ENCODE measurements around the gene POLR1B. TPM values are rescaled to one million over a fixed set of nuclear protein-coding genes. Genes with fewer than 3 reads are reported as not detected.

POLR1B gene
- total and polyA plus RNA-seq, 10 of the 15 experiments (the other 5 are each of a cell fraction or from before 2014, with no cell fraction given), result 13.4 to 55.8 (median 35.9) TPM

DNA sequence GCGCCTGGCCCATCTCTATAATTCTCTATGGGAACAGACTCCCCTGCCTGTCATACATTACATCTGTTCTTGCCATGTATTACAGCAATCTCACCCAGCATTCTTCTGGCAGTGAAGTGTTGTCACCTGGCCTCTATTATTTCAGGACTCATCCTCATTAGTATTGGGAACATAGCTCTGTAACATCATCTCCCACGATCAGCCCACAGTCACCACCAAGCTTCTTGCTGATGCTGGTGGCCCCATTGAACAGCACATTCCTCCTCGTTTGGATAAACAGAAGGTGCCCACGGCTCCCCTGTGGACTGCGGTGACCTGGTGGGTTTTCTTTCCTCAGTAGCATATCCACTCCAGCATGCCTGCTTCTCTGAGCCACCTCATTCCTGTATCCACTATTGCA lies 63.7 kb downstream of the POLR1B start:
- H2AFZ ChIP-seq (ENCODE audit: control insufficient read depth, low read depth, low read length), result no peak overlapping the region
- WGBS (ENCODE audit: insufficient coverage, insufficient replicate concordance, low lambda C conversion rate, missing lambda C conversion rate), result 43% methylated on average over 5 of the region's 5 CpGs
- ChIA-PET POLR2A (no interaction called here), CTCF (interaction anchor here (1.0 to 15.3 kb wide), 5 partner anchors 21 to 337 kb away, joined by 3 to 286 read pairs (median 3); no protein-coding TSS in a partner anchor), RAD21 (ENCODE audit: unreplicated experiment) (no interaction called here), SMC1A (ENCODE audit: uncharacterized antibody, unreplicated experiment) (interaction anchor here (0.5 to 8.0 kb wide), 3 partner anchors 14 to 559 kb away, joined by 3 to 122 read pairs (median 4); no protein-coding TSS in a partner anchor)
- no peaks in the 10 kb centered on the region for H4K20me1 ChIP-seq (ENCODE audit: control insufficient read depth, insufficient read depth)
- no peak overlapping the region for H3K27ac ChIP-seq (ENCODE audit: control insufficient read depth, insufficient read depth)
- intact Hi-C loops (cut with micrococcal nuclease; ENCODE audit: unreplicated experiment) (no loop called here), in situ Hi-C loops (cut with MboI) (no loop called here)
- H3K9ac ChIP-seq (ENCODE audit: control insufficient read depth, insufficient read depth, low read length), result no peak overlapping the region
- no peaks in the 10 kb centered on the region for H3K36me3 ChIP-seq (ENCODE audit: control insufficient read depth in 2 of 2, insufficient read depth in 2 of 2, low read length in 1 of 2)
- H3K4me3 ChIP-seq, result no peak overlapping the region
- H3K4me2 ChIP-seq (ENCODE audit: control insufficient read depth, insufficient read depth), result no peak overlapping the region
- no peaks in the 10 kb centered on the region for H3K79me2 ChIP-seq (ENCODE audit: control insufficient read depth, insufficient read depth, low read length)
- FAIRE-seq (no peak), DNase-seq (ENCODE audit: low read depth, low spot score) (no peak), ATAC-seq (no peak)
- BruUV-seq (replicated peaks), result no TSS peak
- H3K4me1 ChIP-seq (ENCODE audit: control insufficient read depth, insufficient read depth, low read length), result no peaks in the 10 kb centered on the region
- H3K27me3 ChIP-seq (replicated peaks in 1 of 2; ENCODE audit: control insufficient read depth in 2 of 2, insufficient read depth in 2 of 2, low read length in 1 of 2), result no peaks in the 10 kb centered on the region
- H3K9me3 ChIP-seq (replicated peaks; ENCODE audit: control insufficient read depth, insufficient read depth, low read length), result no peaks in the 10 kb centered on the region
- no peak for TF ChIP-seq ZBED1 (IDR thresholded peaks at IDR 0.05; ENCODE audit: borderline replicate concordance)
- TF ChIP-seq CBX5 (IDR thresholded peaks at IDR 0.05; ENCODE audit: low read depth), result no peak
- TF ChIP-seq, protein P1, sequence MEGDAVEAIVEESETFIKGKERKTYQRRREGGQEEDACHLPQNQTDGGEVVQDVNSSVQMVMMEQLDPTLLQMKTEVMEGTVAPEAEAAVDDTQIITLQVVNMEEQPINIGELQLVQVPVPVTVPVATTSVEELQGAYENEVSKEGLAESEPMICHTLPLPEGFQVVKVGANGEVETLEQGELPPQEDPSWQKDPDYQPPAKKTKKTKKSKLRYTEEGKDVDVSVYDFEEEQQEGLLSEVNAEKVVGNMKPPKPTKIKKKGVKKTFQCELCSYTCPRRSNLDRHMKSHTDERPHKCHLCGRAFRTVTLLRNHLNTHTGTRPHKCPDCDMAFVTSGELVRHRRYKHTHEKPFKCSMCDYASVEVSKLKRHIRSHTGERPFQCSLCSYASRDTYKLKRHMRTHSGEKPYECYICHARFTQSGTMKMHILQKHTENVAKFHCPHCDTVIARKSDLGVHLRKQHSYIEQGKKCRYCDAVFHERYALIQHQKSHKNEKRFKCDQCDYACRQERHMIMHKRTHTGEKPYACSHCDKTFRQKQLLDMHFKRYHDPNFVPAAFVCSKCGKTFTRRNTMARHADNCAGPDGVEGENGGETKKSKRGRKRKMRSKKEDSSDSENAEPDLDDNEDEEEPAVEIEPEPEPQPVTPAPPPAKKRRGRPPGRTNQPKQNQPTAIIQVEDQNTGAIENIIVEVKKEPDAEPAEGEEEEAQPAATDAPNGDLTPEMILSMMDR (IDR thresholded peaks at IDR 0.05 in 2 of 3, conservative IDR thresholded peaks at IDR 0.05 in 1 of 3; ENCODE audit: control insufficient read depth in 2 of 3, extremely low read depth in 1 of 3, insufficient read depth in 1 of 3, low read depth in 3 of 3, low read length in 3 of 3), result no peak
- no peak for TF ChIP-seq YBX1 (IDR thresholded peaks at IDR 0.05)
- no peak for TF ChIP-seq RBBP5 (conservative IDR thresholded peaks at IDR 0.05)
- TF ChIP-seq, protein P2, sequence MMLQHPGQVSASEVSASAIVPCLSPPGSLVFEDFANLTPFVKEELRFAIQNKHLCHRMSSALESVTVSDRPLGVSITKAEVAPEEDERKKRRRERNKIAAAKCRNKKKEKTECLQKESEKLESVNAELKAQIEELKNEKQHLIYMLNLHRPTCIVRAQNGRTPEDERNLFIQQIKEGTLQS (IDR thresholded peaks at IDR 0.05; ENCODE audit: borderline replicate concordance, extremely low read depth, low read depth, low read length), result no peak
- TF ChIP-seq, protein P3, sequence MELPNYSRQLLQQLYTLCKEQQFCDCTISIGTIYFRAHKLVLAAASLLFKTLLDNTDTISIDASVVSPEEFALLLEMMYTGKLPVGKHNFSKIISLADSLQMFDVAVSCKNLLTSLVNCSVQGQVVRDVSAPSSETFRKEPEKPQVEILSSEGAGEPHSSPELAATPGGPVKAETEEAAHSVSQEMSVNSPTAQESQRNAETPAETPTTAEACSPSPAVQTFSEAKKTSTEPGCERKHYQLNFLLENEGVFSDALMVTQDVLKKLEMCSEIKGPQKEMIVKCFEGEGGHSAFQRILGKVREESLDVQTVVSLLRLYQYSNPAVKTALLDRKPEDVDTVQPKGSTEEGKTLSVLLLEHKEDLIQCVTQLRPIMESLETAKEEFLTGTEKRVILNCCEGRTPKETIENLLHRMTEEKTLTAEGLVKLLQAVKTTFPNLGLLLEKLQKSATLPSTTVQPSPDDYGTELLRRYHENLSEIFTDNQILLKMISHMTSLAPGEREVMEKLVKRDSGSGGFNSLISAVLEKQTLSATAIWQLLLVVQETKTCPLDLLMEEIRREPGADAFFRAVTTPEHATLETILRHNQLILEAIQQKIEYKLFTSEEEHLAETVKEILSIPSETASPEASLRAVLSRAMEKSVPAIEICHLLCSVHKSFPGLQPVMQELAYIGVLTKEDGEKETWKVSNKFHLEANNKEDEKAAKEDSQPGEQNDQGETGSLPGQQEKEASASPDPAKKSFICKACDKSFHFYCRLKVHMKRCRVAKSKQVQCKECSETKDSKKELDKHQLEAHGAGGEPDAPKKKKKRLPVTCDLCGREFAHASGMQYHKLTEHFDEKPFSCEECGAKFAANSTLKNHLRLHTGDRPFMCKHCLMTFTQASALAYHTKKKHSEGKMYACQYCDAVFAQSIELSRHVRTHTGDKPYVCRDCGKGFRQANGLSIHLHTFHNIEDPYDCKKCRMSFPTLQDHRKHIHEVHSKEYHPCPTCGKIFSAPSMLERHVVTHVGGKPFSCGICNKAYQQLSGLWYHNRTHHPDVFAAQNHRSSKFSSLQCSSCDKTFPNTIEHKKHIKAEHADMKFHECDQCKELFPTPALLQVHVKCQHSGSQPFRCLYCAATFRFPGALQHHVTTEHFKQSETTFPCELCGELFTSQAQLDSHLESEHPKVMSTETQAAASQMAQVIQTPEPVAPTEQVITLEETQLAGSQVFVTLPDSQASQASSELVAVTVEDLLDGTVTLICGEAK (IDR thresholded peaks at IDR 0.05; ENCODE audit: borderline replicate concordance), result no peak
- TF ChIP-seq FOS (IDR thresholded peaks at IDR 0.05; ENCODE audit: borderline replicate concordance, extremely low read depth, insufficient read length), result no peak
- no peak for TF ChIP-seq RELB (IDR thresholded peaks at IDR 0.05; ENCODE audit: low read depth)
- TF ChIP-seq RAD51 (IDR thresholded peaks at IDR 0.05), result no peak
- TF ChIP-seq CHD4 (IDR thresholded peaks at IDR 0.05), result no peak
- TF ChIP-seq, protein P4, sequence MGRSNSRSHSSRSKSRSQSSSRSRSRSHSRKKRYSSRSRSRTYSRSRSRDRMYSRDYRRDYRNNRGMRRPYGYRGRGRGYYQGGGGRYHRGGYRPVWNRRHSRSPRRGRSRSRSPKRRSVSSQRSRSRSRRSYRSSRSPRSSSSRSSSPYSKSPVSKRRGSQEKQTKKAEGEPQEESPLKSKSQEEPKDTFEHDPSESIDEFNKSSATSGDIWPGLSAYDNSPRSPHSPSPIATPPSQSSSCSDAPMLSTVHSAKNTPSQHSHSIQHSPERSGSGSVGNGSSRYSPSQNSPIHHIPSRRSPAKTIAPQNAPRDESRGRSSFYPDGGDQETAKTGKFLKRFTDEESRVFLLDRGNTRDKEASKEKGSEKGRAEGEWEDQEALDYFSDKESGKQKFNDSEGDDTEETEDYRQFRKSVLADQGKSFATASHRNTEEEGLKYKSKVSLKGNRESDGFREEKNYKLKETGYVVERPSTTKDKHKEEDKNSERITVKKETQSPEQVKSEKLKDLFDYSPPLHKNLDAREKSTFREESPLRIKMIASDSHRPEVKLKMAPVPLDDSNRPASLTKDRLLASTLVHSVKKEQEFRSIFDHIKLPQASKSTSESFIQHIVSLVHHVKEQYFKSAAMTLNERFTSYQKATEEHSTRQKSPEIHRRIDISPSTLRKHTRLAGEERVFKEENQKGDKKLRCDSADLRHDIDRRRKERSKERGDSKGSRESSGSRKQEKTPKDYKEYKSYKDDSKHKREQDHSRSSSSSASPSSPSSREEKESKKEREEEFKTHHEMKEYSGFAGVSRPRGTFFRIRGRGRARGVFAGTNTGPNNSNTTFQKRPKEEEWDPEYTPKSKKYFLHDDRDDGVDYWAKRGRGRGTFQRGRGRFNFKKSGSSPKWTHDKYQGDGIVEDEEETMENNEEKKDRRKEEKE (IDR thresholded peaks at IDR 0.05), result no peak
- TF ChIP-seq CREB1 (IDR thresholded peaks at IDR 0.05; ENCODE audit: low read depth), result no peak
- no peak for TF ChIP-seq ZNF24 (IDR thresholded peaks at IDR 0.05)

Data from GM12878 (cell line).